ENCODE data around the gene RASSF3.
"Not testable (repeated sequence)": the region's sequence is repeated elsewhere in the genome, so short reads cannot be mapped to it uniquely, and the experiment has no call there.

RASSF3 gene

GRCh38 chr12:64690236-64690635 is 79.9 kb downstream of the RASSF3 start:
- FAIRE-seq; DNase-seq (ENCODE audit: low spot score): not testable (repeated sequence)

GRCh38 chr12:64691227-64691794 is 81.0 kb downstream of the RASSF3 start:
- FAIRE-seq, result no peak
- no peak for DNase-seq (ENCODE audit: low spot score)

GRCh38 chr12:64691795-64692583 is 81.7 kb downstream of the RASSF3 start:
- FAIRE-seq (no peak), DNase-seq (ENCODE audit: low spot score) (no peak)

DNA sequence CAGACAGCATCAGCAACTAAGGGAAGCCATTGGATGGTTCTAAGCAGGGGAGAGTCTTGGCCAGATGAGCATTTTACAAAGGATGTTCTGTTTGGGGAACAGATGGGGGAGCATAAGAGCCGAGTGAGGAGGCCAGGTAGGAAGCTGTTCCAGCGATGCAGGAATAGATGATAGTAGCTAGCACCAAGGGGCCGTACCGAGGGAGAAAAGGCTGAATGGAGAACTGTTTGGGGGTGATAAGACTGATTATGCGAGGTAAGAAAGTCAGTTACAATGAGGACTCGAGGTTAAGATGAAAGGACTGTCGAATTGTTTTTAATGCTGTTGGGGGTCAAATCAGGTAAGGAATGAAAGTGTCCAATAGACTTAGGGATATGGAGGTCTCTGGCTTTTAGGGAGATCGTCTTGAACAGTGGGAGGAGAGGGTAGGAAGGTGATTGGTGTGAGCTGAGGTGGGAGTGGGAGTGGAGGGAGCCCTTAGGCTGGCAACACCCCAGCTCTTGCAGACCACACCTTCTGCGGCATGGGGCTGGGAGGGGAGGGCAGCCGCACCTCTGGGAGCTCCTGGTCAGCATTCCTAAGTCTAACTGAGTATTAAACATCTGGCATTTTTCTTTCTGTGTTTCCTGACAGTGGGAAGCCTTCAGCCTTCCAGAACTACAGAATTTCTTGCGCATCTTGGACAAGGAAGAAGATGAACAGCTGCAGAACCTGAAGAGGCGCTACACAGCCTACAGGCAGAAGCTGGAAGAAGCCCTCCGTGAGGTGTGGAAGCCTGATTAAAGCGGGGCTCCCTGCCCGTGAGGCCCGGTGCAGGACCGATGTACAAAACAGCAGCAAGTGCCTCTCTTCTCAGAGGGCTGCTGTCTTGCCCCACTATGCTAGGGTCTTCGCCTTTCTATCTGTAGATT is 84.1 kb downstream of the RASSF3 start:
- FAIRE-seq, result no peak
- no peak for DNase-seq (ENCODE audit: low spot score)

- FAIRE-seq, result no peak
- no peak for DNase-seq (ENCODE audit: low spot score)
Measured at GRCh38 chr12:64695550-64695949, 85.3 kb downstream of the RASSF3 start.

- FAIRE-seq, result no peak
- DNase-seq (ENCODE audit: low spot score), result no peak
Measured at GRCh38 chr12:64696080-64696741, 85.9 kb downstream of the RASSF3 start.

- DNase-seq (ENCODE audit: low spot score) (no peak), FAIRE-seq (no peak)
Measured at GRCh38 chr12:64699504-64700115, 89.3 kb downstream of the RASSF3 start.

DNA sequence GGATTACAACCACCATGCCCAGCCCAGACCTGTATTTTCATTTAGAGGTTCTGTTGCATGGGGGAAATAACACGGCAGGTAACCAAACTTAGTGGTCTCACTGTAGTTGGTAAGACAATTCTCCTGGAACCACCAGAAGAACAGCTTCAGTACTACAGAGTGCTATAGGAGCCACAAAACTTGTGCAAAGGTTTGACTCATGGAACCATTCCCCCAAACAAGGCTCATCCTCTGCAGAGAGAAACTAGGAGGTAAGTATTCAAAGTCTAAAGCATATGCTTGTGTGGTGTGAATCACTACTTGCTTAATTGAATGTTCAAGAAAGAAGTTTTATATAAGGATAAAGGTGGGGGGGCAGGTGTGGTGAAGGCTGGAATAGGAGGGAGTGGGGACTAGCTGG is 90.2 kb downstream of the RASSF3 start:
- FAIRE-seq (no peak), DNase-seq (ENCODE audit: low spot score) (no peak)

DNA sequence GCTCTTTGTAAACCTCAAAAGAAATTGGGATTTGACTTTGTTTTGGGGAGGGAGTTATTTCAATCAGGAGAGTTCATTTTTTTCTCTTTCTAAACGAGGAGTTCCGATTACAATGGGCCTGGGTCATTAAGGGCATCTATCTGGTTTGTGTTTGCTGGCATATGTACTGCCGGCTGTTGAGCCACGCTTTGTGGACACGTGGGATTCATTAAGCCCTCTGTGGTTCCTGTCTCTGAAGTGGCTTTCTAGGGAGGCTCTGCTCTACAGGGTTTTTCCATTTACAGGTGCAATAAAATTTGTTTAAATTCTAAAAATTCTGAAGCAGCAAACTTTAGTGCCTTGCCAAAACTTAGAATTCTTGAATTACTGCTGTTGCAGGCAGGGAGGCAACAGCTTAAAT is 91.0 kb downstream of the RASSF3 start:
- FAIRE-seq (no peak), DNase-seq (ENCODE audit: low spot score) (no peak)

DNA sequence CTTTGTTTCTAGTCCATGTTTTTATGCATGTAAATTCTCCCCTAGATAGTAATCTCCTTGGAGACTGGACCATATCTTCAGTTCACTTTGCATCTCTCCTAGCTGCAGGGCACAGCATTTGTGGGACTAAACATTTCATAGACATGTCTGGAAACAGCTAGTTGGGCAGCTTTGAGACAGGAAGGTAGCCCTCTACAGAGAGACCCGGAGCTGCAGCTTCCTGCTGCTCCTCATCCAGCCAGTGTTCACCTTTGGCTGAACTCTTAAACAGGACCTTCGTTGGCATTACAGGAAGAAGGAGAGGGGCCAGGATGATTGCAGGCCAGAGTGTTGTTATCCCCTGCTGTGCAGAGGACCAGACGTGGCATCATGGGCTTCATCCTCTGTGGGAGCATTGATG is 96.0 kb downstream of the RASSF3 start:
- no peak for DNase-seq (ENCODE audit: low spot score)
- no peak for FAIRE-seq

DNA sequence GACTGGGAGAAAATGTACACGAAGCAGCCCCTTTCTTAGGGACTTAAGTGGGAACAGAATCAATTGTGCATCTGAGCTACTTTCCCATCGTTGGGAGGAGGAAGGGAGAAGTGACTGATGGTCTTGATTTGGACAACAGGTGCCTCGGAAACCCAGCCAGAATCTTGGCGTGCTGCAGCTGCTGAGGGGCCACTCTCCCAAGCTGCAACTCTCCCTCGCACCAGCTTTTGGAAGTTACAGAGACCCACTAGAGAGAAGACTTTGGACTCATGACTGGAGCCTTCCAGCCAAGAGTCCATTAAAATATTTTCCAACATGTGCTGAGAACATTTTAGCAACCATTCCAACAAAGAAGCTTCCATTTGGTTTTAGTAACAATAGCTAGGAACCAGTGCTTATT is 96.6 kb downstream of the RASSF3 start:
- no peak for DNase-seq (ENCODE audit: low spot score)
- no peak for FAIRE-seq

DNA sequence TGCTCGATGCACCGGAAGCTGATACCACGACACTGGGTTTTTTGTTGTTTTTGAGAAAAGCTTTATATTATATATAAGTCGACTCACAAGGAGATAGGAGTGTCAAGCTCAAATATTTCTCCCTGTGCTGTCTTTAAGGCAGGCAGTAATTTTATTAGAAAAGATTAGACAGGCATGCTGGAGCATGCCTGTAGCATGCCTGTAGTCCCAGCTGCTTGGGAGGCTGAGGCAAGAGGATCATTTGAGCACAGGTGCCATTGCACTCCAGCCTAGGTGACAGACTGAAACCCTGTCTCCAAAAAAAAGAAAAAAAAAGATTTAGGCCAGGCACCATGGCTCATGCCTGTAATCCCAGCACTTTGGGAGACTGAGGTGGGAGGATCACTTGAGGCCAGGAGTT is 97.1 kb downstream of the RASSF3 start:
- DNase-seq (ENCODE audit: low spot score), result no peak
- no peak for FAIRE-seq

- DNase-seq (ENCODE audit: low spot score) (no peak), FAIRE-seq (no peak)
Measured at GRCh38 chr12:64707926-64708325, 97.6 kb downstream of the RASSF3 start.

DNA sequence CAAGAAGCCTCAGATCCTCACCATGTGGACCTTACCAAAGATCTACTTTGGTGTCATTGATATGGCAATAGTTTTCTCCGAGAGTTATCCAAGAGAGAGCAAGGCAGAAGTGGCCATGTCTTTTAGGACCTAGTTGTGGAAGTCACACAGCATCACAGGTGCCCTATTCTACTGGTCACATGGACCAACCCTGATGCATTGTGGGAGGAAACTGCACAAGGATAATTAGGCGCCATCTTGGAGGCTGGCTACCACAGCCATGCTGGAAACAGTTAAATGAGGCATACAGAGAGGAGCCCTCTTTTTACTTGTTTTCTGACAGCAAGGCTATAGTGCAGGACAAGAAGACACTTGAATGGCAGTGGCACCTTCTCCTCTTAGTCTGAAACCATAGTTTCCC is 99.1 kb downstream of the RASSF3 start:
- FAIRE-seq (no peak), DNase-seq (ENCODE audit: low spot score) (no peak)

- DNase-seq (ENCODE audit: low spot score) (no peak), FAIRE-seq (no peak)
Measured at GRCh38 chr12:64713376-64713775, 103.1 kb downstream of the RASSF3 start.

- FAIRE-seq, result no peak
Measured at GRCh38 chr12:64714551-64714968, 104.3 kb downstream of the RASSF3 start.

GRCh38 chr12:64716371-64716770 is 106.1 kb downstream of the RASSF3 start:
- FAIRE-seq (no peak), DNase-seq (ENCODE audit: low spot score) (no peak)

More at GRCh38 chr12:64714551-64714968, 104.3 kb downstream of the RASSF3 start:
- no peak for DNase-seq (ENCODE audit: low spot score)

DNA sequence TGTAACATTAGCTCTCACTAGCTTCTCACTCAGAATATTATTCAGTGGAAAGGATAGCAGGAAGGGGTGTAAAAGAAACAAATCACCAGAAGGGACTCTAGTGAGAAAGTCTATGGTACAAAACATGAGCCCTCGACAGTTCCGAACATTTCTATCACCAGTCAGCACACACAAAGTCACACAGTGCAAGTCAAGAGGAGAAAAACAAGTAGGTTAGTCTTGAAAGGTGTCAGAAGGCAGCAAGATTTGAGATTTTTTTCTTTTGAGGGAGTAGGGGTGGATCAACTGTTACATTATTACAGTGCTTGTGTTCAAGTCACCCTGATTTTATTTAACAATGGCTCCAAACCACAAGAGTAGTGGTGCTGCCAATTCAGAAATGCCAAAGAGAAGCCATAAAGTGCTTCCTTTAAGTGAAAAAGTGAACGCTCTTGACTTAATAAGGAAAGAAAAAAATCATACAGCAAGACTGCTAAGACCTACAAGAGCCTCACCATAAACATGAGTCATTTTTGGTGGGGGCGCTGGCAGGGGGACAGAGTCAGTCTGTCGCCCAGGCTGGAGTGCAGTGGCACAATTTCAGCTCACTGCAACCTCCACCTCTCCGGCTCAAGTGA is 106.7 kb downstream of the RASSF3 start:
- no peak for DNase-seq (ENCODE audit: low spot score)
- no peak for FAIRE-seq

GRCh38 chr12:64718649-64719048 is 108.4 kb downstream of the RASSF3 start:
- no peak for DNase-seq (ENCODE audit: low spot score)
- no peak for FAIRE-seq

DNA sequence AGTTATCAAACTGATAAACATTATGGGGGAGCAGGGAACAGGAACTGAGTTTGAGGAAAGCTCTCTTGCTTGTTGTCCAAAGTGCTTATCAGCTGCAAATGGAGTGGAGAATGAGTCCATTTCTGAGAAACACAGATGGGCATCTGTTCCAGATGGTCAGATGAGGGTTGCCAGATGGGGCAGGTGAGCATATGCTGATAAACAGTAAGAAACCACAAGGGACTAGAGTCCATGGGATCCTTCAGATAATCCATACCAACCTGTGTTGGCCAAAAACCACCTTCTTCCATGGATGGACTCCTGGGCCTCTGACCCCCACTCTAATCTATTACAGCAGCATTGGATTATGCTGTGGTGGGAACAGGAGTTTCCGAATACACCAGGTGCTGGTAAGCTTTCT is 110.6 kb downstream of the RASSF3 start:
- DNase-seq (ENCODE audit: low spot score) (no peak), FAIRE-seq (no peak)

DNA sequence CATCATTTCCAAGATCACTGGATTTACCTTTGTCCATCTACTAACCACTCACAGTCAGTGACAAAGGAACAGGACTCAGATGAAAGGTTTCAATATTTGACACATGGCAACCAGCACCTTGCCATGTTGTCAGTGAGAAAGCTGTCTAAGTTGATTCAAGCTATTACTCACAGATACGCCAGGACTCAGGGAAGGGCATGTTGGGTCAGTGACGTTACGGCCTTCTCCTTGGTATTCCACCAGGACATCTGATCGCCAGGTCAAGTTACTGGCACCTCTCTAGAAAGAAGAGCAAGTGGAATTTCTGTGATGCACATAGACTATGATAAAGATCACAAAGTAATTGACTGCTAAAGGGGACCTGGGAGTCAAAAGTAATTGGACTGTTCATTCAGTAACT is 112.5 kb downstream of the RASSF3 start:
- FAIRE-seq (peak; percentile 32), DNase-seq (ENCODE audit: low spot score) (no peak)
